GM23338 (cell line): ENCODE measurements around the gene FEM1B. TPM values are rescaled to one million over a fixed set of nuclear protein-coding genes. Genes with fewer than 3 reads are reported as not detected.

Experiments used
- ATAC-seq: fragments of 200-7000 bp; cut with Tn5 transposase; 3 replicates; pipeline ENCODE4 v1.9.1; 2020
- DNase-seq: peaks from one replicate; pipeline ENCODE4 v3.0.0-alpha.2; 2015; ENCODE audit warnings: low spot score
- H2AFZ ChIP-seq: fragments of 200-600 bp; sonication (generic); 2 replicates; pipeline ENCODE4 v1.8.0; 2016; ENCODE audit warnings: antibody characterized with exemption, mild to moderate bottlenecking, moderate library complexity
- H3F3A ChIP-seq: fragments of 200-600 bp; sonication (generic); replicated peaks from 2 replicates; pipeline ENCODE4 v1.8.0; 2017; ENCODE audit warnings: antibody characterized with exemption, mixed run types, low read depth
- H3K27ac ChIP-seq: fragments of 200-600 bp; sonication (generic); 2 replicates; pipeline ENCODE4 v1.6.1; 2016; ENCODE audit warnings: low read depth
- H3K27me3 ChIP-seq: fragments of 200-600 bp; sonication (generic); 2 replicates; pipeline ENCODE4 v1.8.0; 2016; ENCODE audit warnings: mild to moderate bottlenecking, mixed run types, moderate library complexity; ENCODE audit not compliant: insufficient read depth
- H3K36me3 ChIP-seq: fragments of 200-600 bp; sonication (generic); 2 replicates; pipeline ENCODE4 v1.8.0; 2016; ENCODE audit warnings: mild to moderate bottlenecking; ENCODE audit not compliant: insufficient read depth
- H3K4me1 ChIP-seq: fragments of 200-600 bp; sonication (generic); 2 replicates; pipeline ENCODE4 v1.8.0; 2016; ENCODE audit warnings: mild to moderate bottlenecking, moderate library complexity; ENCODE audit not compliant: insufficient read depth
- H3K4me2 ChIP-seq: fragments of 200-600 bp; sonication (generic); 2 replicates; pipeline ENCODE4 v1.7.1; 2017; ENCODE audit warnings: mixed run types
- H3K4me3 ChIP-seq: fragments of 200-600 bp; sonication (generic); 2 replicates; pipeline ENCODE4 v1.6.1; 2016; ENCODE audit warnings: mixed run types
- H3K79me2 ChIP-seq: fragments of 200-600 bp; sonication (generic); replicated peaks from 2 replicates; pipeline ENCODE4 v1.8.0; 2017; ENCODE audit warnings: mild to moderate bottlenecking; ENCODE audit not compliant: insufficient read depth
- H3K9me2 ChIP-seq: fragments of 200-600 bp; sonication (generic); 2 replicates; pipeline ENCODE4 v1.8.0; 2017; ENCODE audit not compliant: insufficient read depth
- H4K20me1 ChIP-seq: fragments of 200-600 bp; sonication (generic); replicated peaks from 2 replicates; pipeline ENCODE4 v1.8.0; 2017; ENCODE audit warnings: mild to moderate bottlenecking; ENCODE audit not compliant: insufficient read depth
- H3K27ac Mint-ChIP-seq: 2 replicates; pipeline ENCODE4 v1.8.0; 2020; ENCODE audit warnings: inconsistent platforms, mild to moderate bottlenecking, moderate library complexity, mixed read lengths
- H3K27me3 Mint-ChIP-seq: 3 replicates; pipeline ENCODE4 v1.8.0; 2022; ENCODE audit warnings: low read depth, mild to moderate bottlenecking, moderate library complexity, mixed read lengths, inconsistent platforms; ENCODE audit not compliant: insufficient read depth, poor library complexity
- H3K36me3 Mint-ChIP-seq: 3 replicates; pipeline ENCODE4 v1.8.0; 2021; ENCODE audit warnings: low read depth, mild to moderate bottlenecking, inconsistent platforms, moderate library complexity, mixed read lengths
- H3K4me1 Mint-ChIP-seq: 3 replicates; pipeline ENCODE4 v1.8.0; 2020; ENCODE audit warnings: mild to moderate bottlenecking, inconsistent platforms, mixed read lengths
- H3K4me3 Mint-ChIP-seq: 3 replicates; pipeline ENCODE4 v1.8.0; 2021; ENCODE audit warnings: moderate library complexity, mild to moderate bottlenecking, inconsistent platforms, mixed read lengths
- H3K9me3 Mint-ChIP-seq: 3 replicates; pipeline ENCODE4 v1.8.0; 2020; ENCODE audit warnings: moderate library complexity, mild to moderate bottlenecking, inconsistent platforms, mixed read lengths
- CREB1 ChIP-seq: fragments of 250-450 bp; sonication (Bioruptor Pico); IDR thresholded peaks from 2 replicates; pipeline ENCODE4 v1.5.0; 2020; ENCODE audit warnings: low read depth, mild to moderate bottlenecking, moderate library complexity
- CTCF ChIP-seq, 2 experiments: fragments of 200-600 bp in 1 of 2; sonication (generic) in 1 of 2; conservative IDR thresholded peaks; 2 replicates each; pipeline versions ENCODE4 v1.5.1 to v1.6.1; 2016 to 2017; ENCODE audit warnings: antibody characterized with exemption in 2 of 2, low read depth in 2 of 2, mild to moderate bottlenecking in 2 of 2, moderate library complexity in 1 of 2
- ETS1 ChIP-seq: IDR thresholded peaks from 2 replicates; pipeline ENCODE4 v1.6.1; 2016; ENCODE audit warnings: antibody characterized with exemption
- POLR2AphosphoS5 ChIP-seq: IDR thresholded peaks from 2 replicates; pipeline ENCODE4 v1.6.1; 2016; ENCODE audit warnings: antibody characterized with exemption, low read depth
- REST ChIP-seq: IDR thresholded peaks from one replicate; pipeline ENCODE4 v1.6.1; 2018; ENCODE audit warnings: antibody characterized with exemption; ENCODE audit not compliant: unreplicated experiment
- STAT1 ChIP-seq: IDR thresholded peaks from one replicate; pipeline ENCODE4 v1.6.1; 2016; ENCODE audit warnings: antibody characterized with exemption; ENCODE audit not compliant: unreplicated experiment
- polyA plus RNA-seq: library from polyadenylated mRNA; unstranded; fragments of >200 nt; fragmentation: Nextera tagmentation; extraction: Ambion mirVana; gene quantifications from 2 replicates; pipeline ENCODE4 v1.2.1, GENCODE V29; 2016
- total RNA-seq: library from RNA; depleted of rRNA; stranded (reverse); fragments of >200 nt; shearing (Covaris generic); gene quantifications from 2 replicates; pipeline ENCODE4 v1.2.3, GENCODE V29; 2014

The FEM1B gene
- total and polyA plus RNA-seq, 2 experiments from 2014 or later: 13.0 to 82.0 TPM

GRCh38 chr15:68277131-68277602 is 378 bp upstream of the FEM1B start:
- peak; percentile 54 for ATAC-seq
- H3K27ac ChIP-seq: peak overlapping the region; percentile 100
- H3K9me2 ChIP-seq: no peaks in the 10 kb centered on the region
- Mint-ChIP-seq H3K4me1 (peaks cover 52% of the 10 kb centered on the region), H3K4me3 (peak overlapping the region; percentile 98), H3K27ac (peak overlapping the region; percentile 98), H3K36me3 (peaks cover 9% of the 10 kb centered on the region; the same call in 1 of the 3 replicates), H3K9me3 (no peaks in the 10 kb centered on the region), H3K27me3 (peaks cover 10% of the 10 kb centered on the region)
- peak overlapping the region; percentile 98 for H2AFZ ChIP-seq
- no peak for TF ChIP-seq REST
- peak; percentile 59; the same call in 1 of the 2 replicates for TF ChIP-seq POLR2AphosphoS5
- DNase-seq: peak; percentile 87
- peaks cover 22% of the 10 kb centered on the region; the same call in 1 of the 2 replicates for H3F3A ChIP-seq
- peak overlapping the region; percentile 95 for H3K4me3 ChIP-seq
- no peaks in the 10 kb centered on the region for H3K27me3 ChIP-seq
- H3K4me1 ChIP-seq: peaks cover 52% of the 10 kb centered on the region
- H3K36me3 ChIP-seq: no peaks in the 10 kb centered on the region
- H3K4me2 ChIP-seq: peak overlapping the region; percentile 95
- peaks cover 39% of the 10 kb centered on the region for H3K79me2 ChIP-seq
- peaks cover 35% of the 10 kb centered on the region for H4K20me1 ChIP-seq

GRCh38 chr15:68278345-68278594 is 725 bp downstream of the FEM1B start:
- no peaks in the 10 kb centered on the region for H3K9me2 ChIP-seq
- H3K79me2 ChIP-seq: peaks cover 50% of the 10 kb centered on the region
- peaks cover 50% of the 10 kb centered on the region for H3K4me1 ChIP-seq
- Mint-ChIP-seq H3K4me3 (peak overlapping the region; percentile 98), H3K9me3 (no peaks in the 10 kb centered on the region), H3K36me3 (peaks cover 9% of the 10 kb centered on the region; the same call in 2 of the 3 replicates), H3K27ac (peak overlapping the region; percentile 92), H3K4me1 (peaks cover 50% of the 10 kb centered on the region), H3K27me3 (peaks cover 10% of the 10 kb centered on the region)
- no peak overlapping the region for H2AFZ ChIP-seq
- ATAC-seq (no peak), DNase-seq (no peak)
- peaks cover 38% of the 10 kb centered on the region for H4K20me1 ChIP-seq
- no peaks in the 10 kb centered on the region for H3K27me3 ChIP-seq
- no peak for TF ChIP-seq REST
- peak; percentile 29 to 33; a peak in 1 of 4 replicates for TF ChIP-seq CTCF (conservative IDR thresholded peaks at IDR 0.05; ENCODE audit: low read depth in 2 of 2)
- TF ChIP-seq ETS1: no peak
- no peak for TF ChIP-seq POLR2AphosphoS5
- 0 out of 2 replicates have a peak, but pooled peaks have one; percentile 3 for TF ChIP-seq CREB1 (CRISPR knock-in tag)
- no peak for TF ChIP-seq STAT1
- peak overlapping the region; percentile 95 for H3K4me3 ChIP-seq
- peaks cover 22% of the 10 kb centered on the region; the same call in 1 of the 2 replicates for H3F3A ChIP-seq
- peak overlapping the region; percentile 100 for H3K27ac ChIP-seq
- H3K4me2 ChIP-seq: peak overlapping the region; percentile 95
- H3K36me3 ChIP-seq: no peaks in the 10 kb centered on the region
